ENCODE measurements around the gene ADPRHL1.

GRCh38 chr13:113486698-113487097 lies 33.4 kb upstream of the ADPRHL1 start:
- no peak for TF ChIP-seq EZH2phosphoT487 (IDR thresholded peaks at IDR 0.05)
- TF ChIP-seq CTCF (IDR thresholded peaks at IDR 0.05), result no peak
- TF ChIP-seq EZH2 (IDR thresholded peaks at IDR 0.05), result no peak
